SK-N-SH treated with all-trans-retinoic acid at 6 μM for 48 hours (cell line): Measurements from ENCODE around the gene CALML6.
"Not testable (repeated sequence)": the region's sequence is repeated elsewhere in the genome, so short reads cannot be mapped to it uniquely, and the experiment has no call there.

Source experiments
- ATAC-seq: fragments of 200-7000 bp; cut with Tn5 transposase; 3 replicates; pipeline ENCODE4 v1.9.1; 2020; ENCODE audit warnings: mild to moderate bottlenecking, moderate library complexity
- CREB5 ChIP-seq: fragments of 250-450 bp; sonication (Bioruptor Pico); IDR thresholded peaks from 2 replicates; pipeline ENCODE4 v1.5.1; 2020; ENCODE audit warnings: low read depth, mild to moderate bottlenecking, moderate library complexity
- CSDC2 ChIP-seq: fragments of 250-450 bp; sonication (Bioruptor Pico); IDR thresholded peaks from 2 replicates; pipeline ENCODE4 v1.5.0; 2020; ENCODE audit warnings: mild to moderate bottlenecking, moderate library complexity
- CSRNP3 ChIP-seq: fragments of 250-450 bp; sonication (Bioruptor Pico); IDR thresholded peaks from 2 replicates; pipeline ENCODE4 v1.5.1; 2021; ENCODE audit warnings: mild to moderate bottlenecking, moderate library complexity
- ESRRG ChIP-seq: fragments of 250-450 bp; sonication (Bioruptor Pico); IDR thresholded peaks from 2 replicates; pipeline ENCODE4 v1.6.1; 2021; ENCODE audit warnings: mild to moderate bottlenecking
- GLIS3 ChIP-seq: fragments of 250-450 bp; sonication (Bioruptor Pico); IDR thresholded peaks from 2 replicates; pipeline ENCODE4 v1.5.0; 2020; ENCODE audit warnings: mild to moderate bottlenecking, moderate library complexity
- ISL1 ChIP-seq: fragments of 250-450 bp; sonication (Bioruptor Pico); IDR thresholded peaks from 2 replicates; pipeline ENCODE4 v2.1.2; 2022; ENCODE audit warnings: mild to moderate bottlenecking, moderate library complexity
- OSR1 ChIP-seq: fragments of 250-450 bp; sonication (Bioruptor Pico); IDR thresholded peaks from 2 replicates; pipeline ENCODE4 v1.8.0; 2022; ENCODE audit warnings: moderate library complexity, mild to moderate bottlenecking, inconsistent platforms
- PPARA ChIP-seq: fragments of 250-450 bp; sonication (Bioruptor Pico); IDR thresholded peaks from 2 replicates; pipeline ENCODE4 v1.5.0; 2020; ENCODE audit warnings: mild to moderate bottlenecking, borderline replicate concordance
- RARB ChIP-seq: fragments of 250-450 bp; sonication (Bioruptor Pico); IDR thresholded peaks from 2 replicates; pipeline ENCODE4 v1.8.0; 2021; ENCODE audit warnings: mild to moderate bottlenecking, moderate library complexity
- SNAI2 ChIP-seq: fragments of 250-450 bp; sonication (Bioruptor Pico); IDR thresholded peaks from 2 replicates; pipeline ENCODE4 v1.5.0; 2020; ENCODE audit warnings: mild to moderate bottlenecking, moderate library complexity
- TCF4 ChIP-seq: fragments of 250-450 bp; sonication (Bioruptor Pico); IDR thresholded peaks from 2 replicates; pipeline ENCODE4 v1.8.0; 2021; ENCODE audit warnings: mild to moderate bottlenecking, moderate library complexity, borderline replicate concordance
- TOX ChIP-seq: fragments of 250-450 bp; sonication (Bioruptor Pico); IDR thresholded peaks from 2 replicates; pipeline ENCODE4 v1.8.0; 2021; ENCODE audit warnings: mild to moderate bottlenecking, moderate library complexity, borderline replicate concordance
- TSHZ2 ChIP-seq: fragments of 250-450 bp; sonication (Bioruptor Pico); IDR thresholded peaks from 2 replicates; pipeline ENCODE4 v1.5.0; 2020; ENCODE audit warnings: mild to moderate bottlenecking, moderate library complexity
- ZC3H10 ChIP-seq: fragments of 250-450 bp; sonication (Bioruptor Pico); IDR thresholded peaks from 2 replicates; pipeline ENCODE4 v1.5.1; 2021; ENCODE audit warnings: mild to moderate bottlenecking, moderate library complexity
- ZFP3 ChIP-seq: fragments of 250-450 bp; sonication (Bioruptor Pico); IDR thresholded peaks from 2 replicates; pipeline ENCODE4 v1.5.0; 2020; ENCODE audit warnings: mild to moderate bottlenecking, moderate library complexity
- ZNF565 ChIP-seq: fragments of 450-650 bp; formaldehyde crosslinking; conservative IDR thresholded peaks from 2 replicates; pipeline ENCODE4 v1.5.0; 2020; ENCODE audit warnings: low read depth, mild to moderate bottlenecking, moderate library complexity
- TF ChIP-seq, protein P1 (sequence below): fragments of 250-450 bp; sonication (Bioruptor Pico); IDR thresholded peaks from 2 replicates; pipeline ENCODE4 v1.8.0; 2020; ENCODE audit warnings: mild to moderate bottlenecking, moderate library complexity, borderline replicate concordance

The CALML6 gene

DNA sequence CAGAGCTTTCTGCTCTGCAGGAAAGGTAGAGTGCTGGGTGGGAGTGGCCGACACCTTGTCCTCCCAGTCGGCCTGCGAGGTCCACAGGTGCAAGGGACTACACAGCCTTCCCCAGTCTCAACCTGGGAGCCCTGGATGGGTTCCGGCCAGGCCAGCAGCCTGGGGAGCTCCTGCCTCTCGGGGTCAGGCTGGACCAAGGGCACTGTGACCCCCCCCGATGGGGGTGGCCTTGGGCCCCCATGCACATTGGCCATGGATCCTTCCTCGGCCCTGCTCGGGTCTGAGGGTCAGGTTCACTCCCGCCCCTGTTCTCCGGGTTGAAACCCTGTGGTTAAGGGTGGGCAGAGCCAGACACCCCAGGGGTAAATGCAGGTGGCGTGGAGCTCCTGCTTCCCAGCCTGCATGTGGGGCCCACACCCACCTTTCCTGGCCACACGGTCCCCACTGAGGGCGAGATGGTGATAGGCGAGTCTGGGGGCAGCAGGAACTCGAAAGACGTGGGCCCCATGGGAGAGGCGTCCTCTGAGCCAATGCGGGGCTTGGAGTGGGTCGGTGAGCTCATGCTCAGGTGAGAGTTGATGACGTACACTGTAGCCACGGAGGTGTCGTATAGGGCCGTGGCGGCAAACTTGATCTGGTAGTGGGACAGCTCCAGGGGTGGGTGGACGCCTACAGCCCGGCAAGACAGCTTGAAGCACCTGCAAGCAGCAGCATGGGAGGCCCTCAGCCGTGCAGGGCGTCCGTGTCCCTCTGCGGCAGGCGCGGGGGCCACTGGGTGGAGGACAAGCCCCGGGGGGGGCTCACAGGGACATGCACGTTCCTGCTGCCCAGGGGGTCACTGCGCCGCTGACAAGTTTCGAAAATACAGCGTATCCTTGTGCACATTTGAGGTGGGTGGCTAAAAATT lies 14.8 kb downstream of the CALML6 start (continued):
- TF ChIP-seq, protein P1, sequence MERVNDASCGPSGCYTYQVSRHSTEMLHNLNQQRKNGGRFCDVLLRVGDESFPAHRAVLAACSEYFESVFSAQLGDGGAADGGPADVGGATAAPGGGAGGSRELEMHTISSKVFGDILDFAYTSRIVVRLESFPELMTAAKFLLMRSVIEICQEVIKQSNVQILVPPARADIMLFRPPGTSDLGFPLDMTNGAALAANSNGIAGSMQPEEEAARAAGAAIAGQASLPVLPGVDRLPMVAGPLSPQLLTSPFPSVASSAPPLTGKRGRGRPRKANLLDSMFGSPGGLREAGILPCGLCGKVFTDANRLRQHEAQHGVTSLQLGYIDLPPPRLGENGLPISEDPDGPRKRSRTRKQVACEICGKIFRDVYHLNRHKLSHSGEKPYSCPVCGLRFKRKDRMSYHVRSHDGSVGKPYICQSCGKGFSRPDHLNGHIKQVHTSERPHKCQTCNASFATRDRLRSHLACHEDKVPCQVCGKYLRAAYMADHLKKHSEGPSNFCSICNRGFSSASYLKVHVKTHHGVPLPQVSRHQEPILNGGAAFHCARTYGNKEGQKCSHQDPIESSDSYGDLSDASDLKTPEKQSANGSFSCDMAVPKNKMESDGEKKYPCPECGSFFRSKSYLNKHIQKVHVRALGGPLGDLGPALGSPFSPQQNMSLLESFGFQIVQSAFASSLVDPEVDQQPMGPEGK: no peak

DNA sequence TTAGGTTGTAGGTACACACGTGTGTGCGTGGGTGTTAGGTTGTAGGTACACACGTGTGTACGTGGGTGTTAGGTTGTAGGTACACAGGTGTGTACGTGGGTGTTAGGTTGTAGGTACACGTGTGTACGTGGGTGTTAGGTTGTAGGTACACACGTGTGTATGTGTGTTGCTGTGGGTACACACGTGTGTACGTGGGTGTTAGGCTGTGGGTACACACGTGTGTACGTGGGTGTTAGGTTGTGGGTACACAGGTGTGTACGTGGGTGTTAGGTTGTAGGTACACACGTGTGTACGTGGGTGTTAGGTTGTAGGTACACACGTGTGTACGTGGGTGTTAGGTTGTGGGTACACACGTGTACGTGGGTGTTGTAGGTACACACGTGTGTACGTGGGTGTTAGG lies 19.8 kb downstream of the CALML6 start:
- ATAC-seq: not testable (repeated sequence)

DNA sequence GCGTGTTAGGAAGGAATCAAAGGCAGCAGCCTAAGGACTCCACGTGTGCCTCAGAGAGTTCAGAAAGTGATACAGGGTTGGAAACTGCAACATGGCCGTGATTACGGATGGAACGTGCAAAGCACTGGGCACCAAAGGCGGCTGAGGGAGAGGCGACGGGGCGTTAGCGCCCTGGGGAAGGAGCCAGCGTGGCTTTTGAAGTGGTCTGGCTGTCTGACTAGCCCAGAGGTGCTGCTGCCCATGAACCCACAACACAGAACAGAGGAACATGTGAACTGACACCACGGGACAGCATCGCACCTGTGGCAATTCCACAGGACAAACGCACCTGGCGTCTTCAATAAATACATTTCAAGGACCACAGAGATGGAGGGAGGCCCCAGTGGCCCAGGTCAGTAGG lies 22.0 kb downstream of the CALML6 start:
- no peak for ATAC-seq
- no peak for TF ChIP-seq ESRRG (CRISPR knock-in tag)
- TF ChIP-seq TSHZ2 (CRISPR knock-in tag): no peak
- TF ChIP-seq ZC3H10 (CRISPR knock-in tag): no peak
- no peak for TF ChIP-seq OSR1 (CRISPR knock-in tag)

DNA sequence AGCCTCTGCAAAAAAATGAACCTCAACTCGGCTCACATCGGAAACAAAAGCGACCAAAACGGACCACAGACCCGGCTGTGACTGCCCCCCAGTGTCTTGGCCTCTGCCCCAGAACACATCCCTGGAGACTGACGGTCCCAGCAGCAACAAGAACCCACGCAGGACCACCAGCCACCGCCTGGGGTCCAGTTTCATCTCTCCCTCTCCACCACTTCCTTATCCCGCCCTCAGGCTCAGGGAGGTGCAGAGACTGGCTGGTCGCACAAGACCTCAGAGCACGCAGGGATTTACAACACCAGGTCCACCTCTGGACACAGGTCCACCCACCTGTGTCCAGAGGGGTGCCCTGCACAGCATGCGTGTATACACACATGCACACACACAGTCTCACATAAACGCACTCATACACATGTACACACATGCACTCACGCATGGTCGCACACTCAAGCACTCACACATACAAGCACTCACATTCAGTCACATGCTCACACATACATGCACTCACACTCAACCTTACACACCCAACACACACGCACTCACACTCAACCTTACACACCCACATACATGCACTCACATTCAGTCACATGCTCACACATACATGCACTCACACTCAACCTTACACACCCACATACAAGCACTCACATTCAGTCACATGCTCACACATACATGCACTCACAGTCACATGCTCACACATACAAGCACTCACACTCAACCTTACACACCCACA lies 22.7 kb downstream of the CALML6 start:
- no peak; the same call in 2 of the 3 replicates for ATAC-seq
- TF ChIP-seq RARB (CRISPR knock-in tag) (no peak), PPARA (no peak), CSDC2 (CRISPR knock-in tag) (no peak), GLIS3 (CRISPR knock-in tag) (no peak), ZFP3 (CRISPR knock-in tag) (no peak), OSR1 (CRISPR knock-in tag) (no peak), CSRNP3 (CRISPR knock-in tag) (no peak), TCF4 (CRISPR knock-in tag) (no peak), CREB5 (CRISPR knock-in tag) (no peak)

- no peak for ATAC-seq
- TF ChIP-seq ZFP3 (CRISPR knock-in tag): no peak
Observed at GRCh38 chr1:1938276-1938573, 23.2 kb downstream of the CALML6 start.

DNA sequence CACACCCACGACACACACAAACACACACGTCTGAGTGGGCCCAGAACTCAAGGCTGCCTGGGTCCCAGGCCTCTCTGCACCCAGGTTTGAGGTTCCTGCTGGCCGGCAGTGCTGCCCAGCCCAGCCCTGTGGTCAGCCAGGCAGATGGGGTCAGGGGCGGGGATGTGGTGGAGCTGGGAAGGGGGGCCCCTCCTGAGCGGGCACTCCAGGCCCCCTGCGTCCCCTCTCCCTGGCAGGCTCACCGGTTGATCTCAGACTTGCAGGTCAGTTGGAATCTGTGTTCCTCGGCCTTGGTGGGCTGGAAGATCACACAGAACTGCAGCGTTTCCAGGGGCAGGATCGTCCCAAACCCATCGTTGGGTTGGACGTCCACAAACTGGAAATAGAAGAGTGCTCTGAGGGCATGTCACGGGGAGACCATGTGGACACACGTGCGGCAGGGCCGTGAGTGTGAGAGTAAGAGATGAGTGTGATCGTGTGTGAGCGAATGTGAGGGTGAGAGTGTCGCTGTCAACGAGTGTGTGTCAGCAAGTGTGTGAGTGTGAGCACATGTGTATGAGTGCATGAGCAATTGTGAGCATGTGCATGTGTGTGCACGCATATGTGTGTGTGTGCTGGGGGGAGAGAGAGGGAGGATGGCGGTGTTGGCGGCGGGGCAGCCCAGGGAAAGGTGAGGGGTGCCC lies 23.7 kb downstream of the CALML6 start:
- TF ChIP-seq RARB (CRISPR knock-in tag) (no peak), OSR1 (CRISPR knock-in tag) (no peak), SNAI2 (CRISPR knock-in tag) (no peak), ESRRG (CRISPR knock-in tag) (no peak), ISL1 (CRISPR knock-in tag) (no peak), ZNF565 (CRISPR knock-in tag) (no peak), TOX (no peak)
- ATAC-seq: no peak
